ENCODE results near the gene SHROOM3.
A peak's percentile ranks its signal among the peaks of the same experiment; 100 is the strongest.

SHROOM3 gene

DNA sequence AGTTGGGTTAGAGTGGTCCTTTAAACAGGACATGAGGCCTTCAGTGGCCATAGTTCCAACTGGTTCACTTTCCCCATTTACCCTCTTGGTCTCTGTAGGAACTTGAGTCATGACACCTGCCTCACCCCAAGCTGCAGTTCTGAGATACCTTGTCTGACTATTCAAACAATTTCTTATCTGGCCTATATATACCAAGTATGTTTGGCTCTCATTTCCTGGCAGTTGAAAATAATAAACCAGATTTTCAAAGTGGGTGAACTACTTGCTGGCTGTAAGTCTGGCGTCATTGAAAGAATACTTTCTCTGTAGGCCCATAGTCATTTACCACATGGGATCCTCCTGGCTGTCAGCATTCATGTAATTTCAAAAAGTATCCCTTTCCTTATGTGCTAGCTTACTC lies 228.8 kb downstream of the SHROOM3 start:
- peak; percentile 80 for DNase-seq (ENCODE audit: low spot score)

DNA sequence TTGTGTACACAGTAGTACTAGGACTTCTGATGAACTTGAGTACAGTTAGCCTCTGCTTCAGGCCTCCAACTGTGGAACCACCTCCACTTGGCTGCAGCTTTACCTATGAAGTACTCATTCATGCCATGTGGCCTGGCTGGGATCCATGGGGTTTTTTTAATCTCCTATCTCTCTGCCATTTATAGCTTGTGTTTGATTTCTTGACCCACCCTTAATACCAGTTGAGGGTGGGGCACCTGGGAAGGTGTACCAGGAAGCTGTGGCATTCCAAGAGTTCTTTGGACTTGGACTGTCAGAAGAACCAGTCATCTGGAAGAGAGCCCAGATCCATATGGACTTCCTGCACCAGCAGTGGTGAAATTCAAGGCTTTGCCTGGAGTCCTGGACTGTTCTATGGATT lies 230.1 kb downstream of the SHROOM3 start:
- DNase-seq (ENCODE audit: low spot score): peak; percentile 98

DNA sequence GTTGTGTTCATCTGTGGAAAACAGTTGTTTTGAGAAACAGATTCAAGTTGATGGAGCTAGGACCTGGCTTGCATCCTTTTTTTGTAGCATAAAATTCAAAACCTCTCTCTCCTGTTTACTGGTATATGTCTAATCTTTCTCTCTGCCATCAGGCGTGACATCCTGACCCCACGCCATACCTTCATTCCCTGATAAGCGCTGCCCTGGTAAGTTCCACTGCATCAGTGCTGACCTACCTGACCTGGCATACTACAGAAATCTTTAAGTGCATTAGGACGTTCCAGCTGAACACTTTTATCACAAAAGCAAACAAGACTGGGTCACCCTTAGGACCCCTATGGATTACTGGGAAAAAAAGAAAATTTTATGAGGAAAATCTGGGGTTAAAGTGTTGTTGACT lies 230.7 kb downstream of the SHROOM3 start:
- DNase-seq (ENCODE audit: low spot score): peak; percentile 23

DNA sequence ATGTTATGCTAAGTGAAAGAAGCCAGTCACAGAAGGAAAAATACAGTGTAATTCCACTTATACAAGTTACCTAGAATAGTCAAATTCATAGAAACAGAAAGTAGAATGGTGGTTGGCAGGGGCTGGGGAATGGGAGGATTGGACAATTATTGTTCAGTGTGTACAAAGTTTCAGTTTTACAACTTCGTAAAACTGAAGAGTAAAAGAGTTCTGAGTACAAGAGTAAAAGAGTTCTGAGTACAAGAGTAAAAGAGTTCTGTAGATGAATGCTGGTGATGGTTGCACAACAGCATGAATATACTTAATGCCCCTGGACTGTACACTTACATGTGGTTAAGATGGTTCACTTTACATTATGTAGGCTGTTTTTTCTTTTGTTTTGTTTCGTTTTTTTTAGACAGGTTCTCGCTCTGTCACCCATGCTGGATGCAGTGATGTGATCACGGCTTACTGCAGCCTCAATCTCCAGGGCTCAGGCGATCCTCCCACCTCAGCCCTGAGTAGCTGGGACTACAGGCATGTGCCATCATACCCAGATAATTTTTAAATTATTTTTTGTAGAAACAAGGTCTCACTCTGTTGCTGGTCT lies 232.0 kb downstream of the SHROOM3 start:
- DNase-seq (ENCODE audit: low spot score): no peak

DNA sequence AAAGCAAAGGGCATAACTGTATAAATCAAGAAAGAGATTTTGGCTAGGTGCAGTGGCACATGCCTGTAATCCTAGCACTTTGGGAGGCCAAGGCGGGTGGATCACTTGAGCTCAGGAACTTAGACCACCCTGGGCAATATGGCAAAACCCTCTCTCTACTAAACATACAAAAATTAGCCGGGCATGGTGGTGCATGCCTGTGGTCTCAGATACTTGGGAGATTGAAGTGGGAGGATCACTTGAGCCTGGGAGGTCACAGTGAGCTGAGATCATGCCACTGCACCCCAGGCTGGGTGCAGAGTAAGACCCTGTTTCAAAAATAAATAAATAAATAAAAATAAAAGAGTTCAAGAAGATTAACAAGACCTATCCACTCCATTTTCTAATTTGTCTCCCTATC lies 235.6 kb downstream of the SHROOM3 start:
- DNase-seq (ENCODE audit: low spot score): no peak

DNA sequence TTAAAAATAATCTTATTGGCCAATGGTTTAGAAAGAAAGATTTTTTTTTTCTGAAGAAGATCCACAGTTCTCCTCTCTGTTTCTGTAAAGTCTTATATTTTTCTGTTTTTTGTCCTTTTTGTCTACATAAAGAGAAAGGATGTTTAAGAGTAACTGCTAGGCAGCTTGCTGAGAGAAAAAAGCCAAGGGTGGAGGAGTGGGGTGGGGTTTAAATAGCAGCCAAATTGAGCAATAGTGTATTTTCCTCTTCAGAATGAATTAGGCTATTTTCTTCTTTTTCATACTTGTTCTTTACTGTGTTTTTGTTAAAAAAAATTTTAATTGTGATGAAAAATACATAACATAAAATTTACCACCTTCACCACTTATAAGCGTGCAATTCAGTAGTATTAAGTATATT lies 238.3 kb downstream of the SHROOM3 start:
- no peak for DNase-seq (ENCODE audit: low spot score)

DNA sequence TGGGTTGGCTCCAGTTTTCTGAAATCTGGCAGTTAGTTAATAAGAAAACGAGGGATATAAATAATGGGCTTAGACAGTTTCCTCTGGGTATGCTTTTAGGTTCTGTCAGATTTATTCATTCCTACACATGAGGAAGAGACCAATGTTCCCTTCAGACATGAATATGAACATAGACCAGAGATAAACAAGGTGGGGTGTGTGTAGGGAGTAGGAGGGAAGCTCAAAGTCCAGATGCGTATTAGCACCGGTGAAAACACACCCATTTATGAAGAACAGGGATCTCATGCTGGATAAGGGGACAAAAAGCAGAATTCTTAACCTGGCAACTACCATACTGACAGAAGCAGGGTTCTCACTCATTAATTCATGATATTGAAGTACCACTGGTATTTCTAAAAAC lies 240.0 kb downstream of the SHROOM3 start:
- peak; percentile 73 for DNase-seq (ENCODE audit: low spot score)

DNA sequence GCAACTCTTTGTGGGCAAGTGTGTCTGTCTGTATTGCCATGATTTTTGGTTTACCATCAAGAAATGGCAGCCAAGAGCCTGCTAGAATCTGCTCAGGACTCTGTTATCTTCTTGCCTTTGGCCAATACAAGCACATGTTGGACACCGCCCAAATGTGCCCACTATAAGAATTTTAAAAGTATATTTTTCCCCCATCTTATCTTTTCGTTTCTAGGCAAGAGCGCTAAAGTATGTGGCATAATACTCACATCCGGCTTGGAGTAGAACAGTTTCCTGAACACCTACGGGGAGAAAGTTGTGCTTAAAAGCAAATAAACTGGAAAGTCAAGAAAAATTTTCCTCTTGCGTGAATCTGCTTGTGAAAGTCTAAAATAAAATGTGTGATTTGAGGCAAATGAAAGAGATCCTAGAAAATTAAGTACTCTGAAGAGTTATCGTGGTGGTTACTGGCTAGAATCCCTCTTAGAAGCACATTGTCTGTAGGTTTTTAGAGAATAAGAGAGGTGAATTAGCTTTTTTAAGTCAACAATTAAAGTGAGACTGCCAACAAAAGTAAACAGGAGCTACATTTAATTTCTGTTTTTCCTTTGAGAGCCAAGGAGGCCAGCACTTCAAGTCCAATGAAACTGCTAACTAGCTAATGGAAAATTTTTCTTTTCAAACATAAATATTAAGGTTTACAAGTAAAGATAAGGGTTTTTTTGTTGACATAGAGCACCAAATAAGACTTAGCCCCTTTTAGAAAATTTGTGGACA lies 242.7 kb downstream of the SHROOM3 start:
- DNase-seq (ENCODE audit: low spot score): no peak

DNA sequence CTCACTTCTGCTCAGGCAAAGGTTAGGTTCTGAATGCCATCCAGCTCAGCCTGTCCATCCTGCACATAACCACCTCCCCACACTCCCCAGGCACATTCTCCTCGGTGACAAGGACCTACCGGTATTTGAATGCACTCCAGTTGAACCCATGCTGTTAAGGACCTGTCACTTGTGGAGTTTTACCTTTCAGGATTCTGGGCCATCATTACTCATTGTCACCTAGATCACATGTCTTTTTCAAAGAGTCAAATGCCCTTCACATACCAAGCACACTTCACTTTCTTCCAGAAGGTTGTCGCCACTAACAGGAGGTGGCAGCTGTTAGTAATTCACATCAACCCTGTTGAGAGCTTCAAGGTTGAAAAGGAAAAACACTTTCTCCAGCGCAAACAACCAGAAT lies 244.7 kb downstream of the SHROOM3 start:
- no peak for DNase-seq (ENCODE audit: low spot score)

DNA sequence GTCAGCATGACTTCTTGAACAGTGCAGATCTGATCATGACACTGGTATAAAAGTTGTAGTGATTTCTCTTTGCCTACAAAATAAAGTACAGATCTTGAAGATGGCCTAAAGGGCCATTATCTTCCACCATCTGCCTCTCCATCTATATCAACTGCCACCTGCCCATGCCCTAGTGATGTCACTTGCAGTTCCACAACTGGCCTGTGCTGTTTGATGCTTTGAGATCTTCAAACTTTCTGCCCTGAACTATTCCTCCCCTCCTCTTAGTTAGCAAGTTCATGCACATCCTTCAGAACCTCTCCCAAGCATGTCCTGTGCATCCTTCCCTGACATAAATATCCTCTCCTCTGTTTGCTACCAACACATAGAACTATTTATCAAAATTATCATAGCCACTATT lies 245.9 kb downstream of the SHROOM3 start:
- no peak for DNase-seq (ENCODE audit: low spot score)

DNA sequence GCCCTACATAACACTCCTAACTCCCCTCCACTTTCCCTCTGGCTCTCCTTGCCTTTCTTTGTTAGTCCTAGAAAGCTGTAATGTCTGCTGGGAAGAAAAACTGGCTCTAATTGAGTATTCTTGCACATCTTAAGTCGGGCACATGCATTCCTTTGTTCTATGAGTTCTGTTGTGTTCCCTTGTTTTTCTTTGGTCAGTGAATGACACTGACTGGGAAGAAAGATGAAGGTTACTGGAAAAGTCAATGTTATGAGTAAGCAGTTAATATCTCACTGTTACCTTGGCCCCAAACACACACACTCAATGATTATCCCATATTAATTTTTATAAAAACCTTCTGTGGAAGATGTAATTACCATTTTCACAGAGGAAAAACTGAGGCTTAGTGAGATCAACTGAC lies 247.0 kb downstream of the SHROOM3 start:
- DNase-seq (ENCODE audit: low spot score): no peak

DNA sequence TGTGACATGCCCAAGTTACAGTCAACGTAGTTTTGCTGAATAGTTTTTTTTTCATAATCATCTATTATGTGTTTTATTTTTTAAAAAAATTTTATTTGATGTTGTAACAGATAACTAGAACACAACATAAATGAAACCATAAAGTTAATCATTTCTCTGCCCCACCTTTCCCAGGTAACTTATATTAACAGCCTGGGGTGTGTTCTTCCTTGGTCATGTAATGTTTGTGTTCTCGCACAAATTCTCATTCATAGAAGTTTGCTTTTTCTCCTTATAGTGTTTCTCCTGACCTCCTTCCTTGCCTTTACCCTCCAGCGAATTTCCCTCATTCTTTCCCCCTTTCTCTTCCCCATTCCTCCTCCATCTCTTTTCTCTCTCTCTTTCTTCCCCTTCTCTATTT lies 248.1 kb downstream of the SHROOM3 start:
- peak; percentile 82 for DNase-seq (ENCODE audit: low spot score)

DNA sequence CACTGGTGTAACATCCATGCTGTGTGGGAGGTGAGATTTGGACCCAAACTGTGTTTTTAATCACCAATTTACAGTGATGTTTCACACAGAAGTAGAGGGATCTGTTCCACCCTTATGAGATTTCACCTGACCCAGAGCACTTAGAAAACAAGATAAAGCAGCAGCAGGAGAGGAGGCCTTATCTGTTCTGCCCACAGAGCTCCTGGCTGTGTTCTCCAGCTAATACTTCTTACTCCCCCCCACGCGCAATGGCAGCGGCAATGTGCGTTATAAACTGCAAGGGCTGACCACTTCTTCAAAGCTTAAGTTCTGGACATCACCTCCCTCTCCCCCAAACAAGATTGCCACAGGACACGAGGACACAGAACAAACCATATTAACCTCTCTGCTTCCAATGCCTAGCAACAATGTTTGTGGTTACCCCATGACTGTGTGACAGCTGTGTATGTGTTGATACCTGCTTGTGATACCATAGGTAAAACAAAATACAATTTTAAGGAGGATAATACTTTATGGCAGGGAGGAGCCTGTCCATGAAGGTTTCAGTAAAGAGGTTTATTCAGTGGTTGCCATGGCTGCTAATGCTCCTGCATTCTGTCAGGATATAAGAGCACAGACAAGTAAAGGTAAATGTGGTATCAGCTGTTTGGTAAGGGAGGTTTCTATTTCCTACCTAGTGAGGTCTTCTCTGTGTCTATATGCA lies 252.9 kb downstream of the SHROOM3 start:
- DNase-seq (ENCODE audit: low spot score): no peak

DNA sequence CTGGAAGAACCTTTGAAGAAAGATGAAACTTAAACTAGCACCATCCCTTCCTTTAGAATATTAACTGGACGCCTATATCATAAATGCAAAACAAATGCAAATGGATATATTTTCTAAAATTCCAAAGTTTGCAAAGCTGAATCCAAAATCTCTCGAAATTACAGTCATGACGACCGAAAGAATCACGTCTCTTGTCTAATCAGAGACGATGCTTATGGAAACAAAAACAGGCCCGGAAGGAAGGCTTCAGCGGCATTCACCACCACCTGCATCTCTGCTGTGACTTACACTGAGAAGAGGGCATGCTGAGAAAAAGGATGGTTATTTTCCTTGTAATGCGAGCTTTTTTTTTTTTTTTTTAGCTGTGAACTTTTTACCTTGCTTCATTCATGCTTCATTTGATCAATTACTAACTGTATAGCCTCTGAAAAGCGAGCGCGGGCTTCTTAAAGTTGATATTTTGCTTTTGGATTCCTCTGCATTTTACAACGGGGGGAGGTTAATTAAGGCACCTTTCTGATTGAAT lies 253.7 kb downstream of the SHROOM3 start:
- no peak for DNase-seq (ENCODE audit: low spot score)

DNA sequence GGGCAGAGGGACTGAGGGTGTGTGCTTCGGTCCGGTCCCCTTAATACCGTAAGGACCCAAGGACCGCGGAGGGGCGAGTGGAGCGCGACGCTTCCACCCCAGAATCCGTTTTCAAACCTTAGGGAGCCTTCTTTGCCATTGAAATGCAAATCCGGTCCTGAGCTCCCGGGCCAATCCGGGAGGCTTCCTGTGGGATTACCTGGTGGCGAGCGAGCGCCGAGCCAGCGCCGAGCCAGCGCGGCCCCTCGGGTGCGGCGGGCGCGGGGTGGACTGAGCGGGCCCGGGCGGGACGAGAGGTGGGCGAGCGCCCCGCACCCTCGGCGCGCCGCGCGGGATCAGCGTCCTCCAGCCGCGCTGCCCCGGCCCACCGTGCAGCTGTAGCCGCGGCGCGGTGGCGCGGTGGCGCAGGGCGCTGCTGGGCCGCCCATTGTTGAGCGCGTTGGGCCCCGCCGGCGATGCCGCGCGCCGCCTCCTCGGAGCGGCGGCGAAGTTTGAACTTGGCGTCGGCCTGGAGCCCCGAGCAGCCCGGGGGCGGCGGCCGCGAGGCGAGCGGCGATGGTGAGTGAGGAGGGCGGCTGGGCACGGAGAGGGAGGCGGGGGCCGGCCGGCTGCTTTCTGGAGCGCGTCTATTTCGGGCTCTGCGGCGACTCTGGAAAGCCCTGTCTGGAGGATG lies 254.3 kb downstream of the SHROOM3 start:
- no peak for DNase-seq (ENCODE audit: low spot score)

DNA sequence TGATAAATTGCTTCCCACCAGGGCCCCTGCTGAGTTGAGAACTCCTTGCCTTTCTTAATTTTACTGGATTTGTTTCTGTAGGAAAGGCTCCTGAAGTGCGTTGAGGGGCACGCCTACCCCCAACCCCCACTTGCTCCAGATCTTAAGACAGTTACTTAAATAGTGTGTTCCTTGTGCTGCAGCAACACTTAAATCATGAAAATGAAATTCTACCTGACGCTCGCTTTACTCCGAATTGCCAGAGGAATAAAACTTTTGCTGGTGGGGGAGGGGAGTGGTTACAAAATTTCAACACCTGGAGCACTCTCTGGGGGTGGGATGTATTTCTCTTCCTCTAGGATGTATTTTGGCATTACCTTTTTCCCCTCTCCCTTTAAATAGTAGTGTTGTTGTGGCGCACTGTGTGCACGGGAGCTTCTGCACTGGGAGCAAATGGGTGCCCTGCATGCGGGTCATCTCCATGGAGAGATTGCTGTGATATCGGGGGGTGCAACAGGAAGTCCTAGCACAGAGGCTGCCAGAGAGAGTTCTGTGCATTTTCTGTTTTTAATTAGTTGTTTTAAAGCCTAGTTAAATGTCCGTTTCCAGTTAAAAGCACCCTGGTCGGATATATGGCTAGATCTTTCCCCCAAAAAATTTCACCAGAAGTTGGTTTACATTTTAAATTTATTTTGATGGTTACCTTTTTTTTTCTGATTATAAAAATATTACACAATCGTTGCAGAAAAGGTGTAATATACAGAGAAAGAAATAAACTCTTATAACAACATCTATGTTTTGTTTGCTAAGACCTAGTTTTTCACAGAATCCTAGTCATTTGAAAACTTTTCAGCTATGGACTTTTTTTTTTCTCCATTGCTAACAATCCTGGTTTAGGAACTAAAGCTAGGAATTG lies 255.2 kb downstream of the SHROOM3 start:
- no peak for DNase-seq (ENCODE audit: low spot score)

DNA sequence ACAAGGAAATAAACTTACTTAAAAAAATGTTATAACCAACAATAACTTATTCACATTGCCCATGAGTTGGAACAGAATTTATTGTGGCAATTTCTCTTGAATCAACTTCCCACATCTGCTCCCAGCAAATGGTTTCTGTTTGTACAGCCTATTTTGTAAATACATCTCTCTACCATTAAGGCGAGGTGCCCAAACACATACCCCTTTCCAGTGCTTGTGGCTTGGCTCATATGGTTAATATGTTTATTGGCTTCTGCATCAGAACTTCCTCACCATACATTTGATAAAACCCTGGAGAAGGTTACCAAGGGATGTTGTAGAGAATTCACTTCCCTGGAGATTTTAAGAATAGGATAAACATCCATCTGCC lies 255.9 kb downstream of the SHROOM3 start:
- DNase-seq (ENCODE audit: low spot score): no peak

DNA sequence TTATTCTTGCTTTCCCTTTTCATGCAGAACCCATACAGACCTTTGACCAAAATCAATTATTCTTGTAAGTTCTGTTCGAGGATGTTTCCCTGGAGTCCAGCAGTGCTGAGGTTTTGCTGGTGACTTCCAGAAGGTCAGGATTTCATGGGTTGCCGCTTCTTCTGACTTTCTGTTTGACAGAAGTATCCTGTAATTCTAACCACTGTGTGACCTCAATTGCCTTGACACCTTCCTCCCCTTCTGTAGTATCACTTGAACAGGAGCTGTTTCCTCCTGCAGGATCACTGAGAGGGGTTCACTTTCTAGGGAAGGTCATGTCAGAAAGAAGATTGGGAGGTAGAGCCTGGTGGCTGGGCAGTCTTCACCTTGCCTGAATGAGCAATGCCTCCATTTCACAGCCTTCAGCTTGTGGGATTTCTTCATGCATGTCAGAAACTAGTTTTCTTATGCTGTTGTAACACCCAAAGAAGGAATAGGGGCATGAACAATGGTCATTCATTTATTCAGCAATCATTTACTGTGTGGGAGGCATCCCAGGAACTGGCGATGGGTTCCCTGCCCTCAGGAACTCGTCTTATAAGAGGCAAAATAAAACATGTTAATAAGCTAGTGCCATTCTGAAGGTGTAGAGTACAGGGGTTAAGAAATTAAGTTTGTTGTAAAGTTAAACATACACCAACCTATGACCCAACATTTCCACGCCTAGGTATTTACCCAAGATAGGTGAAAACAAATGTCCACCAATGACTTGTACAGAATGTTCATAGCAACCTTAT lies 257.0 kb downstream of the SHROOM3 start:
- no peak for DNase-seq (ENCODE audit: low spot score)

DNA sequence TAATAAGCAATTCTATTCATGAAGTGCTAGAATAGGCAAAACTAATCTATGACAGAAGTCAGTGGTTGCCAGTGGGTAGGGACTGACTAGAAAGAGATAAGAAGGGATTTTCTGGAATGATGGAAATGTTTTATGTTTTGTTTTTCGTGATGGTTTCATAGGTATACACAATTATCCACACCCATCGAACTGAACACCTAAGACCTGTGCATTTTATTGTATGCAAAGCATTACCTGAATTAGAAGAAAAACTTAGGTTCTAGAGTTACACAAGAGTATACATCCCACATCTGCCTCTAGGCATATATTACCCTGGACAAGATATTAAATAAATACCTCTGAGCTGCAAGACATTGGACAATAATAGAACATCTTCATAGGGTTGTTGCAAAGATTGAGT lies 257.7 kb downstream of the SHROOM3 start:
- DNase-seq (ENCODE audit: low spot score): no peak

DNA sequence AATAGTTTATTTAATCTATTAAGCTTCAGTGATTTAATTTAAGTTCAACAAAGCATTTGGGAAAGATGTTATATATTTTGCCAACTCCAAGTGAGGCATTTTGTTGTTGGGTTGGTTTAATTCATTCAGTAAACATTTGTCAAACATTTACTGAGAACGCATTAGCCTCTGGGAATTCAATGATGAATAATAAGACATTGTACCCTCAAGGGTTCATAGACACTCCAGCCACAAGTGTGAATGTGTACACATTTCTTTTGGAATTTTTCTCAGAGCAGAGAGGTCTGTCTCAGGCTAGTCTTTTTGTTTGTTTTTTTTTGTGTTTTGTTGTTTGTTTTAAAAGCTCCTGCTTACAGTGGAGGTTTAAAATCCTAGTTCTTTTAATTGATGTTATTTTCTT lies 259.0 kb downstream of the SHROOM3 start:
- DNase-seq (ENCODE audit: low spot score): no peak

DNA sequence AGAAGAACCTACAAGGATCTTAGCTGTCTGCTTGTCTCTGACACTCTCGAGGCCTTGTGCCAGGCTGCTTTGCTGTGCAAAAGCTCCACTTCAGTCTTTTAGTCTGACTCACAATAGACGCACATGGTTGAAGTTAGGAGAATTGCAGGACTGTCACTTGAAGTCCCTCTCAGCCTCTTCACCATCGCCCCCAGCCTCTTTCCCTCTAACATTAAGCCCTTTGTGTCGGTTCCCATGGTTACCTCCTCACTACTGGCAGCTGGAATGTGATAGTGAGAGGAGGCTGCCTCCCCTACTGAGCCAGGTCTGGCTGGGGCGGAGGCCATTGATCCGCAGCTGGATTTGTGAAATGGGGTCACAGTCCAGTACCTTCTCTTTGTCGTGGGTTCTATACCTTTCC lies 261.1 kb downstream of the SHROOM3 start:
- DNase-seq (ENCODE audit: low spot score): no peak

Data from LoVo (cell line).